Measurements from ENCODE around the gene SUN1.

DNA sequence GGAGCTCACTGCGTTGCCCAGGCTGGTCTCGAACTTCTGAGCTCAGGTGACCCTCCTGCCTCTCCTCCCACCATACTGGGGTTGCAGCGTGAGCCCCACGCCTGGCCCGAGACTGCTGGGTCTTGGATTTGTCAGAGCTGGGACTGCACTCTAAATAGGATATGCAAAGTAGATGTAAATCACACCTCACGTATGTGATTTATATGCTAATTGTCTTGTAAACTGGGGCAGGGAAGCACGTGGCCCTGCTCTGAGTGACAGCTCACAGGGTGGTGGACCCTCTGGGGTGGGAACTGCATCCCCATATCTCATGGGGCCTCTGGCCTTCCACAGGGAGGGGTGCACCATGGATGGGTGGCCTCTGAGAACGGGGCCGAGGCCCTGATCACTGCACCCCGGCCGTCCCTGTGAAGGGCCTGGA is 78.2 kb downstream of the SUN1 start:
- TF ChIP-seq EZH2 (optimal IDR thresholded peaks at IDR 0.05; ENCODE audit: low read depth, low read length) (no peak), EZH2phosphoT487 (IDR thresholded peaks at IDR 0.05; ENCODE audit: low read length) (no peak)
- TF ChIP-seq, protein P1, sequence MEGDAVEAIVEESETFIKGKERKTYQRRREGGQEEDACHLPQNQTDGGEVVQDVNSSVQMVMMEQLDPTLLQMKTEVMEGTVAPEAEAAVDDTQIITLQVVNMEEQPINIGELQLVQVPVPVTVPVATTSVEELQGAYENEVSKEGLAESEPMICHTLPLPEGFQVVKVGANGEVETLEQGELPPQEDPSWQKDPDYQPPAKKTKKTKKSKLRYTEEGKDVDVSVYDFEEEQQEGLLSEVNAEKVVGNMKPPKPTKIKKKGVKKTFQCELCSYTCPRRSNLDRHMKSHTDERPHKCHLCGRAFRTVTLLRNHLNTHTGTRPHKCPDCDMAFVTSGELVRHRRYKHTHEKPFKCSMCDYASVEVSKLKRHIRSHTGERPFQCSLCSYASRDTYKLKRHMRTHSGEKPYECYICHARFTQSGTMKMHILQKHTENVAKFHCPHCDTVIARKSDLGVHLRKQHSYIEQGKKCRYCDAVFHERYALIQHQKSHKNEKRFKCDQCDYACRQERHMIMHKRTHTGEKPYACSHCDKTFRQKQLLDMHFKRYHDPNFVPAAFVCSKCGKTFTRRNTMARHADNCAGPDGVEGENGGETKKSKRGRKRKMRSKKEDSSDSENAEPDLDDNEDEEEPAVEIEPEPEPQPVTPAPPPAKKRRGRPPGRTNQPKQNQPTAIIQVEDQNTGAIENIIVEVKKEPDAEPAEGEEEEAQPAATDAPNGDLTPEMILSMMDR (IDR thresholded peaks at IDR 0.05; ENCODE audit: low read length), result no peak
